Peyer's patch (tissue), 4 donors: ENCODE data around the gene RELN. TPM values are rescaled to one million over a fixed set of nuclear protein-coding genes. Genes with fewer than 3 reads are reported as not detected.

ENCODE experiments used
- DNase-seq, 3 donors: peaks; one replicate each; pipeline ENCODE4 v3.0.0-alpha.2; 2017 to 2019
- H3K27ac ChIP-seq, 4 donors: fragments of 200-600 bp; sonication (generic); one replicate each; pipeline ENCODE4 v1.5.1; 2016 to 2019
- H3K27me3 ChIP-seq, 2 donors: fragments of 200-600 bp; sonication (generic); one replicate each; pipeline ENCODE4 v1.5.1; 2019
- H3K36me3 ChIP-seq, 3 donors: fragments of 200-600 bp; sonication (generic); one replicate each; pipeline ENCODE4 v1.5.1; 2016 to 2019
- H3K4me1 ChIP-seq, 4 donors: fragments of 200-600 bp; sonication (generic); one replicate each; pipeline ENCODE4 v1.5.1; 2016 to 2019
- H3K4me3 ChIP-seq, 4 donors: fragments of 200-600 bp; sonication (generic); 1 replicate in 3 of 4; 2 replicates in 1 of 4; pipeline ENCODE4 v1.5.1; 2016 to 2019; ENCODE audit warnings: mild to moderate bottlenecking in 1 of 4
- H3K9me3 ChIP-seq, 4 donors: fragments of 200-600 bp; sonication (generic); one replicate each; pipeline ENCODE4 v1.5.1; 2016 to 2019; ENCODE audit warnings: mild to moderate bottlenecking in 1 of 4
- CTCF ChIP-seq, 6 experiments: fragments of 450-650 bp in 4 of 6; fragments of 200-600 bp in 2 of 6; sonication (generic) in 1 of 6; IDR thresholded peaks; one replicate each; pipeline ENCODE4 v1.5.1; 2017 to 2019; ENCODE audit warnings: antibody characterized with exemption in 6 of 6, mild to moderate bottlenecking in 3 of 6, moderate library complexity in 1 of 6
- POLR2A ChIP-seq, 2 donors: fragments of 450-650 bp; IDR thresholded peaks; one replicate each; pipeline ENCODE4 v1.5.1; 2017; ENCODE audit warnings: antibody characterized with exemption in 2 of 2, mild to moderate bottlenecking in 2 of 2, moderate library complexity in 2 of 2
- total RNA-seq, 4 donors: library from RNA; depleted of rRNA; stranded (reverse); fragments of >200 nt; gene quantifications; one replicate each; pipeline ENCODE4 v1.1.0, GENCODE V29; 2016

Gene RELN
- total RNA-seq, 4 donors from 2014 or later: 1.7 to 3.9 (median 3.2) TPM

- DNase-seq: no peak
- Histone ChIP-seq H3K9me3 (no peaks in the 10 kb centered on the region), H3K4me1 (no peaks in the 10 kb centered on the region), H3K36me3 (no peaks in the 10 kb centered on the region), H3K4me3 (no peak overlapping the region), H3K27ac (no peak overlapping the region), H3K27me3 (no peaks in the 10 kb centered on the region)
- no peak for TF ChIP-seq CTCF (IDR thresholded peaks at IDR 0.05)
- no peak for TF ChIP-seq POLR2A (IDR thresholded peaks at IDR 0.05)
These were observed 100.8 kb downstream of the RELN start for GRCh38 chr7:103888603-103889153.

GRCh38 chr7:103887853-103888602, 101.4 kb downstream of the RELN start:
- H3K27me3 ChIP-seq: no peaks in the 10 kb centered on the region
- no peak for DNase-seq
- TF ChIP-seq POLR2A (IDR thresholded peaks at IDR 0.05) (no peak), CTCF (IDR thresholded peaks at IDR 0.05) (no peak)
- no peaks in the 10 kb centered on the region for H3K9me3 ChIP-seq
- no peaks in the 10 kb centered on the region for H3K4me1 ChIP-seq
- no peak overlapping the region for H3K27ac ChIP-seq
- H3K36me3 ChIP-seq: no peaks in the 10 kb centered on the region
- no peak overlapping the region for H3K4me3 ChIP-seq

GRCh38 chr7:103887050-103887449, 102.4 kb downstream of the RELN start:
- H3K27ac ChIP-seq: no peak overlapping the region
- H3K9me3 ChIP-seq: no peaks in the 10 kb centered on the region
- H3K27me3 ChIP-seq: no peaks in the 10 kb centered on the region
- no peaks in the 10 kb centered on the region for H3K4me1 ChIP-seq
- H3K4me3 ChIP-seq: no peak overlapping the region
- DNase-seq: no peak
- TF ChIP-seq CTCF (IDR thresholded peaks at IDR 0.05) (no peak), POLR2A (IDR thresholded peaks at IDR 0.05) (no peak)
- no peaks in the 10 kb centered on the region for H3K36me3 ChIP-seq

GRCh38 chr7:103879928-103880600, 109.4 kb downstream of the RELN start:
- Histone ChIP-seq H3K9me3 (no peaks in the 10 kb centered on the region), H3K4me3 (no peak overlapping the region), H3K27me3 (no peaks in the 10 kb centered on the region), H3K4me1 (no peaks in the 10 kb centered on the region), H3K36me3 (no peaks in the 10 kb centered on the region), H3K27ac (no peak overlapping the region)
- no peak for DNase-seq
- TF ChIP-seq CTCF (IDR thresholded peaks at IDR 0.05) (no peak), POLR2A (IDR thresholded peaks at IDR 0.05) (no peak)

- Histone ChIP-seq H3K9me3 (no peaks in the 10 kb centered on the region), H3K27me3 (no peaks in the 10 kb centered on the region), H3K36me3 (no peaks in the 10 kb centered on the region), H3K4me1 (no peaks in the 10 kb centered on the region), H3K4me3 (no peak overlapping the region), H3K27ac (no peak overlapping the region)
- TF ChIP-seq POLR2A (IDR thresholded peaks at IDR 0.05) (no peak), CTCF (IDR thresholded peaks at IDR 0.05) (no peak)
- no peak for DNase-seq
These were observed 110.0 kb downstream of the RELN start for GRCh38 chr7:103879411-103879810.
